GM19099 (cell line): Measurements from ENCODE around the gene CST5.

Experiments used
- POLR2A ChIP-seq: IDR thresholded peaks from 3 replicates; pipeline ENCODE4 v1.6.1; 2011; ENCODE audit warnings: low read depth; ENCODE audit not compliant: insufficient read length; ENCODE audit errors: extremely low read depth

CST5 gene

GRCh38 chr20:23915844-23916243, 36.3 kb upstream of the CST5 start:
- TF ChIP-seq POLR2A, result no peak

GRCh38 chr20:23910210-23910609, 30.7 kb upstream of the CST5 start:
- TF ChIP-seq POLR2A, result no peak

GRCh38 chr20:23909390-23909789, 29.8 kb upstream of the CST5 start:
- no peak for TF ChIP-seq POLR2A

GRCh38 chr20:23907579-23907978, 28.0 kb upstream of the CST5 start:
- TF ChIP-seq POLR2A, result no peak

- no peak for TF ChIP-seq POLR2A
These were observed 10.2 kb upstream of the CST5 start for GRCh38 chr20:23889775-23890187.

GRCh38 chr20:23887856-23888255, 8.3 kb upstream of the CST5 start:
- TF ChIP-seq POLR2A, result no peak

- no peak for TF ChIP-seq POLR2A
These were observed 5.2 kb upstream of the CST5 start for GRCh38 chr20:23884771-23885162.

GRCh38 chr20:23884136-23884770, 4.7 kb upstream of the CST5 start:
- no peak for TF ChIP-seq POLR2A

GRCh38 chr20:23881371-23881770, 1.8 kb upstream of the CST5 start:
- TF ChIP-seq POLR2A, result no peak

GRCh38 chr20:23880417-23880816, 869 bp upstream of the CST5 start:
- no peak for TF ChIP-seq POLR2A

GRCh38 chr20:23879811-23880374, 345 bp upstream of the CST5 start:
- TF ChIP-seq POLR2A, result no peak

- TF ChIP-seq POLR2A, result no peak
These were observed 761 bp downstream of the CST5 start for GRCh38 chr20:23878787-23879186.

- no peak for TF ChIP-seq POLR2A
These were observed 2.0 kb downstream of the CST5 start for GRCh38 chr20:23877524-23877923.

GRCh38 chr20:23875606-23876237, 3.8 kb downstream of the CST5 start:
- TF ChIP-seq POLR2A, result no peak

GRCh38 chr20:23874747-23875146, 4.8 kb downstream of the CST5 start:
- no peak for TF ChIP-seq POLR2A

- no peak for TF ChIP-seq POLR2A
These were observed 6.1 kb downstream of the CST5 start for GRCh38 chr20:23873370-23874015.

GRCh38 chr20:23872065-23872464, 7.5 kb downstream of the CST5 start:
- no peak for TF ChIP-seq POLR2A

- TF ChIP-seq POLR2A, result no peak
These were observed 9.1 kb downstream of the CST5 start for GRCh38 chr20:23870461-23870860.
